IMR-90 (cell line): ENCODE data around the gene DSCAM. TPM values are rescaled to one million over a fixed set of nuclear protein-coding genes. Genes with fewer than 3 reads are reported as not detected.

Source experiments
- ATAC-seq: fragments of 200-7000 bp; cut with Tn5 transposase; 2 replicates; pipeline ENCODE4 v1.9.1; 2020; ENCODE audit warnings: low read depth, mild to moderate bottlenecking, moderate library complexity
- BruUV-seq: library from RNA; stranded (reverse); fragments of 400-500 nt; replicated peaks from 2 replicates; lab custom pipeline; 2021; lab: Mats Ljungman, UMichigan
- CTCF ChIA-PET: fragments of 300-600 bp; formaldehyde crosslinking; extraction: SDS; loops from one replicate; lab custom pipeline; 2021; ENCODE audit warnings: antibody characterized with exemption; lab: Yijun Ruan, JAX
- POLR2A ChIA-PET: fragments of 300-600 bp; sonication (Branson Sonifier 250); formaldehyde crosslinking; loops from one replicate; lab custom pipeline; 2022; ENCODE audit warnings: antibody characterized with exemption; ENCODE audit not compliant: unreplicated experiment; lab: Charles Lee
- DNase-seq: peaks from one replicate; pipeline ENCODE4 v3.0.0; 2013
- H2AFZ ChIP-seq: replicated peaks from 2 replicates; pipeline ENCODE3; 2013; ENCODE audit warnings: low read length, mild to moderate bottlenecking; ENCODE audit not compliant: poor library complexity
- H2AK5ac ChIP-seq: 2 replicates; pipeline ENCODE4 v1.6.1; 2013; ENCODE audit warnings: low read depth, low read length, inconsistent platforms
- H2AK9ac ChIP-seq: replicated peaks from 2 replicates; pipeline ENCODE3; 2013; ENCODE audit warnings: mild to moderate bottlenecking, low read depth, low read length, moderate library complexity; ENCODE audit not compliant: poor library complexity
- H2BK120ac ChIP-seq: 2 replicates; pipeline ENCODE4 v1.6.1; 2013; ENCODE audit warnings: low read depth, low read length, inconsistent platforms
- H2BK15ac ChIP-seq: 3 replicates; pipeline ENCODE4 v1.6.1; 2013; ENCODE audit warnings: low read depth, low read length, inconsistent platforms
- H2BK20ac ChIP-seq: 2 replicates; pipeline ENCODE4 v1.6.1; 2013; ENCODE audit warnings: low read depth, mild to moderate bottlenecking, inconsistent platforms, low read length, moderate library complexity
- H2BK5ac ChIP-seq: 2 replicates; pipeline ENCODE4 v1.6.1; 2013; ENCODE audit warnings: mild to moderate bottlenecking, low read depth, low read length, inconsistent platforms; ENCODE audit not compliant: poor library complexity, severe bottlenecking
- H3K14ac ChIP-seq: replicated peaks from 2 replicates; pipeline ENCODE4 v1.6.1; 2013; ENCODE audit warnings: low read depth, low read length, inconsistent platforms
- H3K18ac ChIP-seq: 2 replicates; pipeline ENCODE4 v1.6.1; 2013; ENCODE audit warnings: low read depth, low read length, control low read depth
- H3K23ac ChIP-seq: 2 replicates; pipeline ENCODE4 v1.6.1; 2013; ENCODE audit warnings: low read depth, low read length, inconsistent platforms
- H3K27ac ChIP-seq: 2 replicates; pipeline ENCODE4 v1.5.1; 2013; ENCODE audit warnings: mild to moderate bottlenecking, control low read depth, low read length; ENCODE audit not compliant: insufficient read depth
- H3K27me3 ChIP-seq: 2 replicates; pipeline ENCODE4 v1.6.1; 2013; ENCODE audit warnings: low read length; ENCODE audit not compliant: control insufficient read depth, insufficient read depth
- H3K36me3 ChIP-seq: 2 replicates; pipeline ENCODE4 v1.6.1; 2013; ENCODE audit warnings: low read length, mixed read lengths; ENCODE audit not compliant: control insufficient read depth, insufficient read depth
- H3K4ac ChIP-seq: 2 replicates; pipeline ENCODE4 v1.6.1; 2013; ENCODE audit warnings: low read depth, low read length, inconsistent platforms
- H3K4me1 ChIP-seq: 2 replicates; pipeline ENCODE4 v1.6.1; 2013; ENCODE audit warnings: low read length, mixed read lengths; ENCODE audit not compliant: control insufficient read depth, insufficient read depth
- H3K4me2 ChIP-seq: 2 replicates; pipeline ENCODE4 v1.6.1; 2013; ENCODE audit warnings: low read depth, mild to moderate bottlenecking, control low read depth, low read length, moderate library complexity
- H3K4me3 ChIP-seq: 2 replicates; pipeline ENCODE4 v1.5.1; 2013; ENCODE audit warnings: low read depth, mild to moderate bottlenecking, control low read depth, low read length, moderate library complexity; ENCODE audit not compliant: insufficient read depth
- H3K56ac ChIP-seq: 2 replicates; pipeline ENCODE4 v1.6.1; 2013; ENCODE audit warnings: low read length, inconsistent platforms; ENCODE audit not compliant: insufficient read depth; ENCODE audit errors: extremely low read depth
- H3K79me1 ChIP-seq, 2 experiments: 2 replicates each; pipeline ENCODE4 v1.6.1; 2013; ENCODE audit warnings: low read length in 2 of 2, inconsistent platforms in 1 of 2, low read depth in 1 of 2
- H3K9ac ChIP-seq: 2 replicates; pipeline ENCODE4 v1.6.1; 2013; ENCODE audit warnings: low read depth, low read length, control low read depth
- H3K9me1 ChIP-seq: 2 replicates; pipeline ENCODE4 v1.6.1; 2013; ENCODE audit warnings: low read length, inconsistent platforms; ENCODE audit not compliant: insufficient read depth
- H3K9me3 ChIP-seq: 2 replicates; pipeline ENCODE4 v1.6.1; 2013; ENCODE audit warnings: low read length; ENCODE audit not compliant: control insufficient read depth, insufficient read depth
- H4K20me1 ChIP-seq: 2 replicates; pipeline ENCODE4 v1.6.1; 2013; ENCODE audit warnings: low read length, inconsistent platforms; ENCODE audit not compliant: insufficient read depth
- H4K5ac ChIP-seq: 2 replicates; pipeline ENCODE4 v1.6.1; 2013; ENCODE audit warnings: mild to moderate bottlenecking, low read depth, low read length, control low read depth
- H4K8ac ChIP-seq, 2 experiments: 2 replicates each; pipeline ENCODE4 v1.6.1; 2013; ENCODE audit warnings: low read depth in 2 of 2, low read length in 2 of 2, control low read depth in 1 of 2, inconsistent platforms in 1 of 2
- H4K91ac ChIP-seq: 2 replicates; pipeline ENCODE4 v1.6.1; 2013; ENCODE audit warnings: low read depth, low read length, inconsistent platforms; ENCODE audit not compliant: insufficient read depth
- BHLHE40 ChIP-seq: fragments of 150-350 bp; IDR thresholded peaks from 2 replicates; pipeline ENCODE4 v1.6.1; 2016; ENCODE audit warnings: mild to moderate bottlenecking, low read depth, low read length
- CEBPB ChIP-seq: IDR thresholded peaks from 2 replicates; pipeline ENCODE4 v1.6.1; 2012; ENCODE audit warnings: low read depth, low read length, improper control_type of control experiment
- FOS ChIP-seq: fragments of 150-350 bp; IDR thresholded peaks from 2 replicates; pipeline ENCODE4 v1.6.1; 2016; ENCODE audit warnings: low read depth, low read length
- MAFK ChIP-seq: IDR thresholded peaks from 2 replicates; pipeline ENCODE4 v1.6.1; 2012; ENCODE audit warnings: low read depth, low read length, improper control_type of control experiment
- MXI1 ChIP-seq: IDR thresholded peaks from 2 replicates; pipeline ENCODE4 v1.6.1; 2012; ENCODE audit warnings: low read depth, mild to moderate bottlenecking, low read length, moderate library complexity, borderline replicate concordance
- POLR2A ChIP-seq: IDR thresholded peaks from 2 replicates; pipeline ENCODE4 v1.6.1; 2012; ENCODE audit warnings: mild to moderate bottlenecking, low read depth, low read length
- RAD21 ChIP-seq: IDR thresholded peaks from 2 replicates; pipeline ENCODE4 v1.6.1; 2012; ENCODE audit warnings: low read length, improper control_type of control experiment
- RCOR1 ChIP-seq: IDR thresholded peaks from 2 replicates; pipeline ENCODE4 v1.6.1; 2012; ENCODE audit warnings: mild to moderate bottlenecking, low read length, improper control_type of control experiment; ENCODE audit not compliant: insufficient replicate concordance
- WGBS, 2 experiments: methylation state at CpG; one replicate each; pipeline versions ENCODE4 v1.1.5 to v1.1.7; 2013; ENCODE audit warnings: missing lambda C conversion rate in 2 of 2; ENCODE audit not compliant: insufficient read length in 1 of 2; ENCODE audit errors: extremely low coverage in 2 of 2; 5-methylcytosine and 5-hydroxymethylcytosine counted together
- dilution Hi-C: fragments of 300-500 bp; cut with HindIII; formaldehyde crosslinking; loops from one replicate; pipeline ENCODE4 v1.14.3; 2018; ENCODE audit warnings: low sequenced_read_pairs; ENCODE audit not compliant: unreplicated experiment
- in situ Hi-C: fragments of 300-500 bp; cut with MboI; formaldehyde crosslinking; loops from 3 replicates; pipeline ENCODE4 v1.14.3; 2019; ENCODE audit warnings: low sequenced_read_pairs, inconsistent platforms, mixed read lengths
- intact Hi-C: fragments of 100-400 bp; cut with micrococcal nuclease; formaldehyde crosslinking; loops from 2 replicates; pipeline ENCODE4 v1.10.0; 2022
- polyA plus RNA-seq, 3 experiments: library from polyadenylated mRNA; depleted of rRNA; stranded (reverse); fragments of >200 nt; gene quantifications; 2 replicates each; pipeline ENCODE4 v1.2.3, GENCODE V29; 2012; ENCODE audit warnings: low replicate concordance in 1 of 3
- total RNA-seq: library from RNA; depleted of rRNA; stranded (reverse); fragments of >200 nt; gene quantifications from 2 replicates; pipeline ENCODE4 v1.2.3, GENCODE V29; 2012

Gene DSCAM
- total and polyA plus RNA-seq, 2 of the 4 experiments (the other 2 are of a cell fraction), result under 0.01 to 0.02 TPM

DNA sequence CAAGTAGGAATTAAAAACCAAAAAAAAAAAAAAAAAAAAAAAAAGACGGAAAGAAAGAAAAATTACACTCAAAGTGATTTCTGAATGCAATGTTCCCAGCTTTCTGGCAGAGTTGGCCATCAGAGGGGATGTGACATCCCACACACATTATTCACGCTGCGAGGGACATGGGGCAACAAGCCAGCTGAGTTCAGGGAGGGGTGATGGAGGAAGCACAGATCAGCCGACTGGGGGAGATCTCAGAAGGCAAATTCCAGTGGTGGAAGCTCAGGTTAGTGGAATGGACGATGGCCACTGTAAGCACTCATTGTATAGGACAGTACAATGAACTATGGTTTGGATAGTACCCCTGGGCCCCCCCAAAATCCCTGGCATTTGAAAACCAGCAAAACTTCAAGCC lies 667.8 kb downstream of the DSCAM start:
- TF ChIP-seq CEBPB, result no peak
- TF ChIP-seq POLR2A, result no peak
- no peak for TF ChIP-seq MXI1
- no peak for TF ChIP-seq RAD21
- no peak for TF ChIP-seq RCOR1
- no peak for TF ChIP-seq MAFK
- TF ChIP-seq FOS, result no peak
- no peak for TF ChIP-seq BHLHE40
- H3K79me1 ChIP-seq, result no peaks in the 10 kb centered on the region
- in situ Hi-C loops, result loop anchor here (25.0 kb wide), 1 partner anchor 92 kb away; no protein-coding TSS in a partner anchor

More for the DNA sequence above, 667.8 kb downstream of the DSCAM start:
- no peak overlapping the region for H2BK120ac ChIP-seq
- no peaks in the 10 kb centered on the region for H3K36me3 ChIP-seq
- no peak overlapping the region for H3K4me2 ChIP-seq
- no peak overlapping the region for H3K4ac ChIP-seq
- H3K4me1 ChIP-seq, result no peaks in the 10 kb centered on the region
- no peak overlapping the region for H2BK5ac ChIP-seq
- H3K23ac ChIP-seq, result no peak overlapping the region
- no CpG with 5 or more reads among the region's 5 CpGs for WGBS, 2 experiments
- H3K4me3 ChIP-seq, result no peak overlapping the region
- no peak overlapping the region for H3K27ac ChIP-seq
- H2AFZ ChIP-seq, result no peak overlapping the region
- ChIA-PET POLR2A (no interaction called here), CTCF (no interaction called here)
- dilution Hi-C loops, result no loop called here
- H3K9ac ChIP-seq, result no peak overlapping the region
- no peak overlapping the region for H4K91ac ChIP-seq
- no TSS peak for BruUV-seq
- no peaks in the 10 kb centered on the region for H3K9me1 ChIP-seq
- H2AK5ac ChIP-seq, result no peak overlapping the region
- no peak overlapping the region for H2BK20ac ChIP-seq
- DNase-seq (no peak), ATAC-seq (no peak)
- no peak overlapping the region for H3K56ac ChIP-seq
- no peak overlapping the region for H3K14ac ChIP-seq
- H4K8ac ChIP-seq, result no peak overlapping the region
- H3K27me3 ChIP-seq, result no peaks in the 10 kb centered on the region
- H2AK9ac ChIP-seq, result no peak overlapping the region
- peaks cover 37% of the 10 kb centered on the region for H3K9me3 ChIP-seq
- H3K18ac ChIP-seq, result no peak overlapping the region
- intact Hi-C loops, result no loop called here
- no peak overlapping the region for H4K5ac ChIP-seq
- no peaks in the 10 kb centered on the region for H4K20me1 ChIP-seq
- H2BK15ac ChIP-seq, result no peak overlapping the region
